Neural crest cell (in vitro differentiated cells): ENCODE results near the gene LY9. TPM values are rescaled to one million over a fixed set of nuclear protein-coding genes. Genes with fewer than 3 reads are reported as not detected.

Source experiments
- DNase-seq: peaks from one replicate; pipeline ENCODE4 v3.0.0; 2021; ENCODE audit warnings: low read depth, mixed read lengths, low spot score
- H3K27ac Mint-ChIP-seq: one replicate; pipeline ENCODE4 v1.8.0; 2021; ENCODE audit warnings: mild to moderate bottlenecking, mixed read lengths; ENCODE audit not compliant: unreplicated experiment
- H3K27me3 Mint-ChIP-seq: 2 replicates; pipeline ENCODE4 v1.8.0; 2021; ENCODE audit warnings: low read depth, mild to moderate bottlenecking, mixed read lengths
- H3K36me3 Mint-ChIP-seq: 2 replicates; pipeline ENCODE4 v1.8.0; 2021; ENCODE audit warnings: low read depth, mild to moderate bottlenecking, mixed read lengths
- H3K4me1 Mint-ChIP-seq: 2 replicates; pipeline ENCODE4 v1.8.0; 2021; ENCODE audit warnings: mixed read lengths
- H3K4me3 Mint-ChIP-seq: one replicate; pipeline ENCODE4 v1.8.0; 2021; ENCODE audit warnings: mild to moderate bottlenecking, mixed read lengths
- H3K9me3 Mint-ChIP-seq: 2 replicates; pipeline ENCODE4 v1.8.0; 2021; ENCODE audit warnings: mixed read lengths
- total RNA-seq: library from RNA; stranded (reverse); gene quantifications from 2 replicates; pipeline ENCODE4 v1.2.1, GENCODE V29; 2021
- TF ChIP-seq, protein P1 (sequence below): fragments of 200-600 bp; sonication (generic); conservative IDR thresholded peaks from 2 replicates; pipeline ENCODE4 v1.5.0; 2021; ENCODE audit warnings: antibody characterized with exemption, mild to moderate bottlenecking

Gene LY9
- total RNA-seq, 1 donor from 2014 or later, result not detected

DNA sequence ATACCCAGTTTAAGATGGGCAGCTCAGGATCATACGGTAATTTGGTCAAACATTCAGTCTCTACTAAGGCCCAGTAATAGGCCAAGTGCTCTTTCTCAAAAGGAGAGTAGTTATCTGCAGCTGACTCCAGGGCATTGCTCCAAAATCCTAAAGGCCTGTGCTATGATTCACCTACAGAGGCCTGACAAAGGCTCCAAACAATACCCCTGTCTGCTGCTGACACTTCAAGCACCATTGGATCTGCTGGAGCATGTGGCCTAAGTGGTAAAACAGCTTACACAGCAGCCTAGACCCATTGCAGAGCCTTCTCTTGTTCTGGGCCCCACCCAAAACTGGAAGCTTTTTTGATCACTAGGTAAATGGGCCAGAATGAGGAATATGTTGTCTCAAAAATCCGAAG lies 34.1 kb upstream of the LY9 start:
- H3K4me3 Mint-ChIP-seq, result no peak overlapping the region
- H3K27ac Mint-ChIP-seq, result no peak overlapping the region
- DNase-seq, result no peak
- H3K36me3 Mint-ChIP-seq, result no peaks in the 10 kb centered on the region
- TF ChIP-seq, protein P1, sequence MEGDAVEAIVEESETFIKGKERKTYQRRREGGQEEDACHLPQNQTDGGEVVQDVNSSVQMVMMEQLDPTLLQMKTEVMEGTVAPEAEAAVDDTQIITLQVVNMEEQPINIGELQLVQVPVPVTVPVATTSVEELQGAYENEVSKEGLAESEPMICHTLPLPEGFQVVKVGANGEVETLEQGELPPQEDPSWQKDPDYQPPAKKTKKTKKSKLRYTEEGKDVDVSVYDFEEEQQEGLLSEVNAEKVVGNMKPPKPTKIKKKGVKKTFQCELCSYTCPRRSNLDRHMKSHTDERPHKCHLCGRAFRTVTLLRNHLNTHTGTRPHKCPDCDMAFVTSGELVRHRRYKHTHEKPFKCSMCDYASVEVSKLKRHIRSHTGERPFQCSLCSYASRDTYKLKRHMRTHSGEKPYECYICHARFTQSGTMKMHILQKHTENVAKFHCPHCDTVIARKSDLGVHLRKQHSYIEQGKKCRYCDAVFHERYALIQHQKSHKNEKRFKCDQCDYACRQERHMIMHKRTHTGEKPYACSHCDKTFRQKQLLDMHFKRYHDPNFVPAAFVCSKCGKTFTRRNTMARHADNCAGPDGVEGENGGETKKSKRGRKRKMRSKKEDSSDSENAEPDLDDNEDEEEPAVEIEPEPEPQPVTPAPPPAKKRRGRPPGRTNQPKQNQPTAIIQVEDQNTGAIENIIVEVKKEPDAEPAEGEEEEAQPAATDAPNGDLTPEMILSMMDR, result no peak
- peaks cover 4% of the 10 kb centered on the region for H3K9me3 Mint-ChIP-seq
- no peaks in the 10 kb centered on the region for H3K4me1 Mint-ChIP-seq
- no peaks in the 10 kb centered on the region for H3K27me3 Mint-ChIP-seq

DNA sequence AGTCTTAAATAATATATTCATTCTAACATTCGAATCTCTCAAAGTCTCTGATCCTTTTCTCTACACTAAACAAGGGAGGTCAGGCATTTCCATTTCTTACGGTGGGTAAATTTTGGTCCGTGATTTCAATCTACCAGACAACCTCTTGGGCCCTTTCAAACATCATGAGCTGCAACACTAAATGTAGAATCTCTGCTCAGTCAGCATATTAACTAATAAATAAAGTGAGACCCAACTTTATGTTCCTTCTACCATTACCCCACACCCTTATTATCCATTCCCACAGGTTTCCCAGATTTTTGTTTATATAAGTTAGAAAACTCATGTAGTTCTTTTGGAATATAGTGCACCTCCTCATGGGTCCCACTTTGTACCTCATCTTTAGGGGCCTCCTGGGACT lies 32.0 kb upstream of the LY9 start:
- DNase-seq, result no peak
- TF ChIP-seq, protein P1, result no peak
- H3K27me3 Mint-ChIP-seq, result no peaks in the 10 kb centered on the region

DNA sequence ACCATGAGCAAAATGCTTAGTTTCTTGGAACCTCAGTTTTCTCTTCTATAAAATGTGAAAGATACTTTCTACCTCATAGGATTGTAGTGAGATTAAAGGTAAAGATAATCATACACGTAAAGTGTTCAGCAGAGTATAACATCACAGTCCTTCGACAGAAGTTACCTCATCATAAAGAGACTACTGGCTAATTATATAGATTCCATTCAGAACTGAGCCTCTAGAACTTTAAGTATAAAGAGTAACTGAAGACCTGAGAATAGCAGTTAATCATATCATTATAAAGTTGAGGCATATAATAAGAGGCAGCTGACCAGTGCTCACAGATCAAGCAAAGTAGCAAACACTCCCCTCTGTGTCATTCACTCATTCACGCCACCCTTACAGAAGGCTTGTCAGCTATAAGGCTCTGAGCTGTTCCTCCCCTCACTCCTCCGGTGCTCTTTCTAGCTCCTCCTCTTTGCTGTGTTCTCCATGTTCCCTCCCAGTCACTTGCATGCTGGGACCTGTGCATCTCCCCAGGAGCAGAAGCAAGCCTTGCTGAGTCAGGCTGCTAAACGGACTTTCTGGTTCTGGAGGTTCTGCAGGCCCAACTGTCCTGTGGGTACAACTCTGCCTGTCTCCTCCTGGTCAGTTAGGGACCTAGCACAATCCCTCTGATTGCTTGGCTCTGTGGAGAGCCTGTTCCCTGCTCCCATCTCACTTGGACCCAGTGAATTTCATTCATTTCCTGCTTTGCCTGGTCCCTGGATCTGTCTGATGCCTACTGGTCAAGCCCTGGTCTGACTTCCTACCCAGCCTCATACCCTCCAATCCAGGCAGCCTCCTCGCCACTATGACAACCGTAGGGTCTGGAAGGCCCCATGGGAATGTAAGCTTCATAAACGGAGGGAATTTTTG lies 28.3 kb upstream of the LY9 start:
- Mint-ChIP-seq H3K27ac (no peak overlapping the region), H3K27me3 (no peaks in the 10 kb centered on the region), H3K4me1 (no peaks in the 10 kb centered on the region), H3K36me3 (no peaks in the 10 kb centered on the region), H3K9me3 (peaks cover 4% of the 10 kb centered on the region), H3K4me3 (no peak overlapping the region)
- TF ChIP-seq, protein P1, result no peak
- DNase-seq, result no peak

More for the DNA sequence above, 32.0 kb upstream of the LY9 start:
- H3K27ac Mint-ChIP-seq, result no peak overlapping the region
- no peak overlapping the region for H3K4me3 Mint-ChIP-seq
- no peaks in the 10 kb centered on the region for H3K4me1 Mint-ChIP-seq
- H3K36me3 Mint-ChIP-seq, result no peaks in the 10 kb centered on the region
- H3K9me3 Mint-ChIP-seq, result peaks cover 4% of the 10 kb centered on the region

DNA sequence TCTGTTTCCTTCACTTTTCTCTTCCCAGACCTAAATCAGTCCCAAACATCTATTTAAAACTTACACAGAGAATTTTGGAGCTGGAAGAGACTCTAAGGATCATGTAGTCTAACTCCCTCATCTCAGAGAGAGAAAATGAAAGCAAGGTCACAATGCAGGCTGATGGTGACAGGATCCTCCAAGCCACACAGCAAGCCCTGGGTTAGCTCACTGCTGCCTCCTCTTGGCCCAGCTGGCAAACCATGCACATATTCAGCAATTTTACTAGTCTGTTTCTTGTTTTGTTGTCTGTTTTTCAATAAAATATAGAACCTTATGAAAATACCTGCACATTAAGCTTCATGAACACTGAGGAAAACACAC lies 27.7 kb upstream of the LY9 start:
- no peak for DNase-seq
- H3K4me3 Mint-ChIP-seq, result no peak overlapping the region

DNA sequence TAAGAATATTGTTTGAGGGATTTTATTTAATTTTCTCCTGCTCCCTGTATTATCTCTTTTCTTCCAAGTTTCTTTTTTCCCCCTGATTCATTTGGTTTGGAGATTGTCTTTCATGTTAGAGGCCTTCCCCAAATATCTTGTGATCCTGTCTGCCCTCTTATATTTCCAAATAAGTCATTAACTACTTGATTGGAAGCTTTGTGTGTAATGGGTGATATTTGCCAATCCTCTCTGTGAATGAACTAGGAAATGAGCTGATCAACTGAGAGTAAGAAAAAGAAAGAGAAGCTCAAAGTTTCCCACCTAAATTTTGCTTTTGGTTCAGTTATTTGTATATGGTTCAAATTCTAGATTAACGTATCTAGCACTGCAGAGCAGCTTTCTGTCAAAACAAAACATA lies 23.6 kb upstream of the LY9 start:
- peaks cover 13% of the 10 kb centered on the region for H3K4me1 Mint-ChIP-seq
- no peaks in the 10 kb centered on the region for H3K36me3 Mint-ChIP-seq
- no peaks in the 10 kb centered on the region for H3K27me3 Mint-ChIP-seq
- H3K27ac Mint-ChIP-seq, result no peak overlapping the region
- no peaks in the 10 kb centered on the region for H3K9me3 Mint-ChIP-seq
- no peak for DNase-seq
- TF ChIP-seq, protein P1, result no peak
- no peak overlapping the region for H3K4me3 Mint-ChIP-seq

More for the DNA sequence above, 27.7 kb upstream of the LY9 start:
- TF ChIP-seq, protein P1, result peak; percentile 48
- Mint-ChIP-seq H3K36me3 (no peaks in the 10 kb centered on the region), H3K27ac (no peak overlapping the region), H3K9me3 (peaks cover 4% of the 10 kb centered on the region), H3K4me1 (no peaks in the 10 kb centered on the region), H3K27me3 (no peaks in the 10 kb centered on the region)
